ENCODE measurements around the gene ORC6.
"Not testable (repeated sequence)": the region's sequence is repeated elsewhere in the genome, so short reads cannot be mapped to it uniquely, and the experiment has no call there.

The ORC6 gene

GRCh38 chr16:46689365-46690280, at the start of gene ORC6:
Gene ORC6, plus strand, starts transcription at chr16:46689659. Its CDS starts 47 bp downstream, at chr16:46689706.
- peak; percentile 97 for DNase-seq (ENCODE audit: low spot score)

GRCh38 chr16:46648656-46649055, 40.8 kb upstream of the ORC6 start:
- DNase-seq (ENCODE audit: low spot score): no peak

GRCh38 chr16:46649588-46650253, 39.7 kb upstream of the ORC6 start:
- no peak for DNase-seq (ENCODE audit: low spot score)

GRCh38 chr16:46650254-46650623, 39.2 kb upstream of the ORC6 start:
- no peak for DNase-seq (ENCODE audit: low spot score)

- DNase-seq (ENCODE audit: low spot score): no peak
Measured at GRCh38 chr16:46651305-46651704, 38.2 kb upstream of the ORC6 start.

- DNase-seq (ENCODE audit: low spot score): peak; percentile 16
Measured at GRCh38 chr16:46658925-46659324, 30.5 kb upstream of the ORC6 start.

GRCh38 chr16:46662123-46662522, 27.3 kb upstream of the ORC6 start:
- no peak for DNase-seq (ENCODE audit: low spot score)

- peak; percentile 61 for DNase-seq (ENCODE audit: low spot score)
Measured at GRCh38 chr16:46673320-46674013, 16.0 kb upstream of the ORC6 start.

GRCh38 chr16:46677943-46678342, 11.5 kb upstream of the ORC6 start:
- not testable (repeated sequence) for DNase-seq (ENCODE audit: low spot score)

GRCh38 chr16:46681867-46682266, 7.6 kb upstream of the ORC6 start:
- DNase-seq (ENCODE audit: low spot score): not testable (repeated sequence)

GRCh38 chr16:46686815-46687473, 2.5 kb upstream of the ORC6 start:
- no peak for DNase-seq (ENCODE audit: low spot score)

GRCh38 chr16:46687486-46687885, 2.0 kb upstream of the ORC6 start:
- DNase-seq (ENCODE audit: low spot score): no peak

GRCh38 chr16:46688101-46688653, 1.3 kb upstream of the ORC6 start:
- peak; percentile 75 for DNase-seq (ENCODE audit: low spot score)

- DNase-seq (ENCODE audit: low spot score): peak; percentile 99
Measured at GRCh38 chr16:46688654-46689364, 650 bp upstream of the ORC6 start, which contains the start of gene VPS35. Gene VPS35, minus strand, starts transcription at chr16:46689178. Its CDS starts 45 bp downstream, at chr16:46689133.

- no peak for DNase-seq (ENCODE audit: low spot score)
Measured at GRCh38 chr16:46690281-46691178, 1.1 kb downstream of the ORC6 start.

- DNase-seq (ENCODE audit: low spot score): no peak
Measured at GRCh38 chr16:46691726-46692125, 2.3 kb downstream of the ORC6 start.

GRCh38 chr16:46693598-46693997, 4.1 kb downstream of the ORC6 start:
- no peak for DNase-seq (ENCODE audit: low spot score)

- DNase-seq (ENCODE audit: low spot score): no peak
Measured at GRCh38 chr16:46695937-46696336, 6.5 kb downstream of the ORC6 start.

GRCh38 chr16:46696957-46697356, 7.5 kb downstream of the ORC6 start:
- no peak for DNase-seq (ENCODE audit: low spot score)

- DNase-seq (ENCODE audit: low spot score): no peak
Measured at GRCh38 chr16:46700048-46700447, 10.6 kb downstream of the ORC6 start.

All from CD4-positive, alpha-beta T cell treated with Interleukin-2 at 100 ng/mL for 4 hours (primary cell).